Caki2 (cell line): ENCODE measurements around the gene TLE4. TPM values are rescaled to one million over a fixed set of nuclear protein-coding genes. Genes with fewer than 3 reads are reported as not detected.

Experiments
- DNase-seq: peaks from one replicate; pipeline ENCODE4 v3.0.0-alpha.2; 2015; ENCODE audit warnings: low read depth
- in situ Hi-C: cut with HindIII; loops from 2 replicates; pipeline ENCODE4 v1.10.0; 2016; ENCODE audit warnings: low sequenced_read_pairs, low pct_unique_long_range_greater_than_20kb, mixed read lengths
- total RNA-seq: library from RNA; depleted of rRNA; stranded (reverse); fragments of >200 nt; shearing (Covaris generic); gene quantifications from 2 replicates; pipeline ENCODE4 v1.2.3, GENCODE V29; 2014; ENCODE audit warnings: low replicate concordance

Gene TLE4
- total RNA-seq, 1 experiment from 2014 or later, result 25.5 TPM

GRCh38 chr9:79671558-79671957 lies 99.8 kb downstream of the TLE4 start:
- in situ Hi-C loops, result no loop called here
- no peak for DNase-seq

GRCh38 chr9:79672236-79672635 lies 100.5 kb downstream of the TLE4 start:
- in situ Hi-C loops, result no loop called here
- no peak for DNase-seq

GRCh38 chr9:79672891-79673290 lies 101.1 kb downstream of the TLE4 start:
- in situ Hi-C loops, result no loop called here
- no peak for DNase-seq

- in situ Hi-C loops, result no loop called here
- DNase-seq, result no peak
These were observed 101.8 kb downstream of the TLE4 start for GRCh38 chr9:79673614-79674013.

GRCh38 chr9:79674052-79674777 lies 102.5 kb downstream of the TLE4 start:
- in situ Hi-C loops, result no loop called here
- no peak for DNase-seq

- DNase-seq, result no peak
These were observed 109.8 kb downstream of the TLE4 start for GRCh38 chr9:79681576-79681975.

GRCh38 chr9:79682076-79682736 lies 110.4 kb downstream of the TLE4 start:
- in situ Hi-C loops, result no loop called here
- no peak for DNase-seq

More at GRCh38 chr9:79681576-79681975, 109.8 kb downstream of the TLE4 start:
- in situ Hi-C loops, result no loop called here

- in situ Hi-C loops, result no loop called here
These were observed 112.3 kb downstream of the TLE4 start for GRCh38 chr9:79684059-79684458.

GRCh38 chr9:79684711-79685575 lies 113.2 kb downstream of the TLE4 start:
- in situ Hi-C loops, result no loop called here

More at GRCh38 chr9:79684059-79684458, 112.3 kb downstream of the TLE4 start:
- DNase-seq, result no peak

GRCh38 chr9:79685577-79685976 lies 113.8 kb downstream of the TLE4 start:
- DNase-seq, result no peak
- in situ Hi-C loops, result no loop called here

More at GRCh38 chr9:79684711-79685575, 113.2 kb downstream of the TLE4 start:
- DNase-seq, result no peak

GRCh38 chr9:79686381-79687130 lies 114.8 kb downstream of the TLE4 start:
- no peak for DNase-seq
- in situ Hi-C loops, result no loop called here

- in situ Hi-C loops, result no loop called here
- DNase-seq, result no peak
These were observed 115.3 kb downstream of the TLE4 start for GRCh38 chr9:79687131-79687447.

GRCh38 chr9:79688363-79688762 lies 116.6 kb downstream of the TLE4 start:
- DNase-seq, result no peak
- in situ Hi-C loops, result no loop called here

- in situ Hi-C loops, result no loop called here
- DNase-seq, result no peak
These were observed 117.8 kb downstream of the TLE4 start for GRCh38 chr9:79689576-79689975.

GRCh38 chr9:79691496-79691895 lies 119.7 kb downstream of the TLE4 start:
- no peak for DNase-seq
- in situ Hi-C loops, result no loop called here

GRCh38 chr9:79692857-79693571 lies 121.2 kb downstream of the TLE4 start:
- in situ Hi-C loops, result no loop called here
- DNase-seq, result no peak

- in situ Hi-C loops, result no loop called here
- no peak for DNase-seq
These were observed 122.0 kb downstream of the TLE4 start for GRCh38 chr9:79693750-79694149.

- in situ Hi-C loops, result no loop called here
- no peak for DNase-seq
These were observed 122.4 kb downstream of the TLE4 start for GRCh38 chr9:79694208-79694607.
